ENCODE results near the gene TRIM63. TPM values are rescaled to one million over a fixed set of nuclear protein-coding genes. Genes with fewer than 3 reads are reported as not detected.

TRIM63 gene
- not detected for total RNA-seq

DNA sequence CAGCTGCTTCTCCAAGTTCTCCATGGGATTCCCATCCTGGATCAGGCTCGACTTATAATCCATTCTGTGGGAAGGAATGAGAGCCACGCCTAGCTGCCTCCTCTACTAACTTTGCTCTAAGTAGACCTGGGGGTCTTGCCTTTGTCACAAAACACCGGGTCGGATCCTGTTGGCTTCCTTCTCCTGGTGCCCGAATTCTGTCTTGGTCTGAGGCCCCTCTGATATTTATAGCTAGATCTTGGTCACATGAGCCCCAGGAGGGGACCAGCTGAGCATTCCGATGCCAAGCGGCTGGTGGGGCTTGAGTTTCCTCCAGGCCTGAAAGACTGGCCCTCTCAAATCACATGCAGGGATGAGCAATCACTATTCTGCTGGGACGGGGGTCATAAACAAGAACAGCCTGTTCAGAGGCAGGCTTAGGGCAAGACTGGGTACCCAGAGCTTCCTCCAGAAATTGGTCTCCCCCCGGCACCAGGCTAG lies at the start of gene TRIM63:
TRIM63 (minus strand) TSS at position 199 of the 480 bp plus-strand sequence; CDS start at position 63, 136 bp downstream.
- no peaks in the 10 kb centered on the region for H3K4me1 ChIP-seq
- no peak for DNase-seq (ENCODE audit: extremely low spot score in 2 of 2)
- H3K36me3 ChIP-seq = no peaks in the 10 kb centered on the region
- no peaks in the 10 kb centered on the region for H3K27me3 ChIP-seq
- intact Hi-C loops (cut with DNase I) = no loop called here
- H3K4me3 ChIP-seq = peak within 1 kb of the TSS in 1 of 2 donors; percentile 26
- peak within 1 kb of the TSS; percentile 21 for H3K27ac ChIP-seq
- TF ChIP-seq, protein P1, sequence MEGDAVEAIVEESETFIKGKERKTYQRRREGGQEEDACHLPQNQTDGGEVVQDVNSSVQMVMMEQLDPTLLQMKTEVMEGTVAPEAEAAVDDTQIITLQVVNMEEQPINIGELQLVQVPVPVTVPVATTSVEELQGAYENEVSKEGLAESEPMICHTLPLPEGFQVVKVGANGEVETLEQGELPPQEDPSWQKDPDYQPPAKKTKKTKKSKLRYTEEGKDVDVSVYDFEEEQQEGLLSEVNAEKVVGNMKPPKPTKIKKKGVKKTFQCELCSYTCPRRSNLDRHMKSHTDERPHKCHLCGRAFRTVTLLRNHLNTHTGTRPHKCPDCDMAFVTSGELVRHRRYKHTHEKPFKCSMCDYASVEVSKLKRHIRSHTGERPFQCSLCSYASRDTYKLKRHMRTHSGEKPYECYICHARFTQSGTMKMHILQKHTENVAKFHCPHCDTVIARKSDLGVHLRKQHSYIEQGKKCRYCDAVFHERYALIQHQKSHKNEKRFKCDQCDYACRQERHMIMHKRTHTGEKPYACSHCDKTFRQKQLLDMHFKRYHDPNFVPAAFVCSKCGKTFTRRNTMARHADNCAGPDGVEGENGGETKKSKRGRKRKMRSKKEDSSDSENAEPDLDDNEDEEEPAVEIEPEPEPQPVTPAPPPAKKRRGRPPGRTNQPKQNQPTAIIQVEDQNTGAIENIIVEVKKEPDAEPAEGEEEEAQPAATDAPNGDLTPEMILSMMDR (IDR thresholded peaks at IDR 0.05) = no peak
- TF ChIP-seq POLR2AphosphoS5 (IDR thresholded peaks at IDR 0.05; ENCODE audit: insufficient read depth in 1 of 2, low read depth in 1 of 2) = no peak
- no peak for TF ChIP-seq POLR2A (IDR thresholded peaks at IDR 0.05)
- no peaks in the 10 kb centered on the region for H3K9me3 ChIP-seq

DNA sequence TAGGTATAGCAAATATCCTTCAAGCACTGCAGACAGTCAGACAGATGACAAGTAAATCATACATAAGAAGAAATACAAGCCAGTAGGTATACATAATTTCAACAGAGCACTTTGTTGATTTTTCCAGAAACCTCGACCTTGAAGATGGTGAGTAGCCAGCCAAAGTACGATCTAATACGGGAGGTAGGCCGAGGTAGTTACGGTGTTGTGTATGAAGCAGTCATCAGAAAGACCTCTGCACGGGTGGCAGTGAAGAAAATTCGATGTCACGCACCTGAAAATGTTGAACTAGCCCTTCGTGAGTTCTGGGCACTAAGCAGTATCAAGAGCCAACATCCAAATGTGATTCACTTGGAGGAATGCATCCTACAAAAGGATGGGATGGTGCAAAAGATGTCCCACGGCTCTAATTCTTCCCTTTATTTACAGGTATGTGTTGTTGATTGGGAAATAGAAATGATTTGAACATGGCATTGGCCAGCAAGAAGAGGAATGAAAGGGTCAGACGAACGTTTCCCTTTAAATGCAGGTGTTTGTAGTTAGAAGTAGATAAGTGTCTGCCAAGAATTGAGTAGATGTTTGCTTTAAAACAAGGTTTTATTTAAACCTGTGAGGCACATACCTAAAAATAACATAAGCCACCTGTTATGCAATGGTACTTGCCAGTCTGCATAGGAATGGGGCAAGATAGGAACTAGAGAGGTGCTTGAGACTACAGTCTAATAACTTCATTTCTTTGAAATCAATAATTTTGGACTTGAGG lies 46.9 kb upstream of the TRIM63 start:
- Histone ChIP-seq H3K4me3 (no peak overlapping the region), H3K9me3 (no peaks in the 10 kb centered on the region), H3K27ac (no peak overlapping the region), H3K4me1 (peaks cover 20% of the 10 kb centered on the region), H3K36me3 (peaks cover 0 to 42% of the 10 kb centered on the region in 2 donors), H3K27me3 (no peaks in the 10 kb centered on the region)
- TF ChIP-seq, protein P1 (IDR thresholded peaks at IDR 0.05) = no peak
- TF ChIP-seq POLR2AphosphoS5 (IDR thresholded peaks at IDR 0.05; ENCODE audit: insufficient read depth in 1 of 2, low read depth in 1 of 2) = no peak
- TF ChIP-seq POLR2A (IDR thresholded peaks at IDR 0.05) = no peak
- no peak for DNase-seq (ENCODE audit: extremely low spot score in 2 of 2)
- intact Hi-C loops (cut with DNase I) = loop anchor here (5.0 kb wide), 1 partner anchor 48 kb away; no protein-coding TSS in a partner anchor

DNA sequence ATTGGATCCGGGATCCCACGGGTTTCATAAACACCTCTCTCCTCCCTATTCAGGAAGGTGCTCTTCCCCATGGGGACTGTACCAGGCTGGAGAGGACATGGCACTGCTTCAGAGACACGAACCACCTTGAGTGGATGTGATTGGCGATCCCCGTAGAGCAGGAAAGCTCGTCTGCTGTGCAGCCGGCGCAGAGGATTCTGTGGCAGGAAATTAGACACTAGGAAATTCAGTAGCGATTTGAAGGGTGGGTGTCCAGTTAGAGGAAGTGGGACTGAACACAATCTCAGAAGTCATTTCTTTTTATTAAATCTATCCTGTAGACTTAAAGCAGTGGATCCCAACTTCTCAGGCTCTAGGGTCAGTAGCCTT lies 45.0 kb upstream of the TRIM63 start:
- TF ChIP-seq, protein P1 (IDR thresholded peaks at IDR 0.05) = no peak
- no peak for DNase-seq (ENCODE audit: extremely low spot score in 2 of 2)
- Histone ChIP-seq H3K36me3 (peaks cover 0 to 24% of the 10 kb centered on the region in 2 donors), H3K27me3 (no peaks in the 10 kb centered on the region), H3K27ac (peak overlapping the region; percentile 91), H3K4me1 (peaks cover 20% of the 10 kb centered on the region), H3K9me3 (no peaks in the 10 kb centered on the region), H3K4me3 (peak overlapping the region; percentile 97 to 99)
- intact Hi-C loops (cut with DNase I) = loop anchor here (5.0 kb wide), 1 partner anchor 50 kb away; no protein-coding TSS in a partner anchor

DNA sequence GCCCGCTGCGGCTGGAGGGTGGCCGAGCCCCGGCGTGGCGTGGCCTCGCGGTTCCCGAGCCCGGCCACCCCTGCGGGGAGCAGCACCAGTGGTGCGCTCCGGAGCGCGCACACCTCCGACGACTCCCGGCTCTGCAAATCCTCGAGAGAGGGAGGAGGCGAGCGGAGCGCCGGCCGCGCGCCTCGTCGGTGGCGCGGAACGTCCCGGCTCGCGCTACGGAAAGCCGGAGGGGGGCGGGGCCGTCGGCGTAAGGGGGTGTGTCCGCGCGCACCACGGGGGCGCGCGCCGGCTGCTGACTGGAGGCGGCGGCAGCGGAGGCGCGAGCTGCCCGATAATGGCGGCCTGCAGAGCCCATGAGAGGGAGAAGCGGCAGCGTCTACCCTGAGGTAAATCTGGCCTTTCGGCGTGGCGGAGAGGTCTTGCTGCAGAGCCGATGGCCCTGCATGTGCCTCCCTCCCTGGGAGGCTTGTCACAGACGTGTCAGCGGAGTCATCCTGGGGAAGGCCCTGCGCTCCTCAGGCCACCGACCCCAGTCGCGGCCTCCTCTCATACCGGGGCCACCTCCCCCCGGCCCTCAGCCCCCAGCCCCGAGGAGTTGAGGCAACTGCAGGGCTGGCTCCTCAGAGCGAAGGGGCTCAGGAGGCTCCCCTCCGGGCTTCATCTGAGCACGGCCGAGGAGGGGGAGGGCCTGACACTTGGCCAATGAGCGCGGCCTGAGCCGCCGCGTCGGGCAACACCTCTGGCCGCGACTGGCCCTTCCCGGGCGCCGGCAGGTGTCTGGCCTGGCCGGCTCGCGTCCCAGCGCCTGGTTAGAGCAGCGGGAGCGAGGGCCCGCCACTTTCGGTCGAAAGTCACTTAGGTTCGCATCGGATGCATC lies 44.3 kb upstream of the TRIM63 start, which contains the start of gene PDIK1L:
PDIK1L (plus strand) TSS at position 295 of the 877 bp plus-strand sequence. CDS start 2,485 bp downstream, outside the sequence.
- Histone ChIP-seq H3K9me3 (no peaks in the 10 kb centered on the region), H3K36me3 (peaks cover 0 to 19% of the 10 kb centered on the region in 2 donors), H3K4me3 (peak within 1 kb of the TSS; percentile 97 to 99), H3K27ac (peak within 1 kb of the TSS; percentile 92), H3K27me3 (no peaks in the 10 kb centered on the region), H3K4me1 (peaks cover 20% of the 10 kb centered on the region)
- intact Hi-C loops (cut with DNase I) = loop anchor here (5.0 kb wide), 1 partner anchor 51 kb away; no protein-coding TSS in a partner anchor
- peak in 1 of 2 donors; percentile 93 for DNase-seq (ENCODE audit: extremely low spot score in 2 of 2)
- TF ChIP-seq POLR2AphosphoS5 (IDR thresholded peaks at IDR 0.05; ENCODE audit: insufficient read depth in 1 of 2, low read depth in 1 of 2) = peak; percentile 11 to 65
- peak in 1 of 2 donors; percentile 53 for TF ChIP-seq POLR2A (IDR thresholded peaks at IDR 0.05)
- TF ChIP-seq, protein P1 (IDR thresholded peaks at IDR 0.05) = no peak
